Parathyroid adenoma (tissue), 2 donors: ENCODE measurements around the gene C14orf93.
"Not testable (repeated sequence)": the region's sequence is repeated elsewhere in the genome, so short reads cannot be mapped to it uniquely, and the experiment has no call there.

Experiments
- H2AFZ ChIP-seq: fragments of 300-600 bp; sonication (generic); one replicate; pipeline ENCODE4 v1.7.0; 2017; ENCODE audit warnings: antibody characterized with exemption, mild to moderate bottlenecking
- H3K27ac ChIP-seq: fragments of 300-600 bp; sonication (generic); one replicate; pipeline ENCODE4 v1.7.0; 2017
- H3K27me3 ChIP-seq: fragments of 300-600 bp; sonication (generic); one replicate; pipeline ENCODE4 v1.7.0; 2017; ENCODE audit warnings: low read length; ENCODE audit not compliant: control insufficient read depth, insufficient read depth
- H3K36me3 ChIP-seq: fragments of 300-600 bp; sonication (generic); one replicate; pipeline ENCODE4 v1.7.0; 2017; ENCODE audit warnings: low read length; ENCODE audit not compliant: control insufficient read depth, insufficient read depth
- H3K4me1 ChIP-seq: fragments of 300-600 bp; sonication (generic); one replicate; pipeline ENCODE4 v1.7.0; 2017; ENCODE audit warnings: control low read depth
- H3K4me2 ChIP-seq: fragments of 300-600 bp; sonication (generic); one replicate; pipeline ENCODE4 v1.7.0; 2017; ENCODE audit warnings: low read length
- H3K4me3 ChIP-seq: fragments of 300-600 bp; sonication (generic); one replicate; pipeline ENCODE4 v1.7.0; 2017; ENCODE audit warnings: low read depth, low read length
- H3K79me2 ChIP-seq: fragments of 300-600 bp; sonication (generic); one replicate; pipeline ENCODE4 v1.7.0; 2017; ENCODE audit warnings: control low read depth
- H3K9ac ChIP-seq: fragments of 300-600 bp; sonication (generic); one replicate; pipeline ENCODE4 v1.7.0; 2017; ENCODE audit warnings: mild to moderate bottlenecking
- H3K9me3 ChIP-seq: fragments of 300-600 bp; sonication (generic); one replicate; pipeline ENCODE4 v1.7.0; 2017; ENCODE audit warnings: low read length; ENCODE audit not compliant: control insufficient read depth
- TF ChIP-seq, protein P1 (sequence below): fragments of 300-600 bp; sonication (generic); IDR thresholded peaks from one replicate; pipeline ENCODE4 v1.7.0; 2017; ENCODE audit warnings: antibody characterized with exemption, mild to moderate bottlenecking
- donor health status: primary hyperparathyroidism.

The C14orf93 gene

DNA sequence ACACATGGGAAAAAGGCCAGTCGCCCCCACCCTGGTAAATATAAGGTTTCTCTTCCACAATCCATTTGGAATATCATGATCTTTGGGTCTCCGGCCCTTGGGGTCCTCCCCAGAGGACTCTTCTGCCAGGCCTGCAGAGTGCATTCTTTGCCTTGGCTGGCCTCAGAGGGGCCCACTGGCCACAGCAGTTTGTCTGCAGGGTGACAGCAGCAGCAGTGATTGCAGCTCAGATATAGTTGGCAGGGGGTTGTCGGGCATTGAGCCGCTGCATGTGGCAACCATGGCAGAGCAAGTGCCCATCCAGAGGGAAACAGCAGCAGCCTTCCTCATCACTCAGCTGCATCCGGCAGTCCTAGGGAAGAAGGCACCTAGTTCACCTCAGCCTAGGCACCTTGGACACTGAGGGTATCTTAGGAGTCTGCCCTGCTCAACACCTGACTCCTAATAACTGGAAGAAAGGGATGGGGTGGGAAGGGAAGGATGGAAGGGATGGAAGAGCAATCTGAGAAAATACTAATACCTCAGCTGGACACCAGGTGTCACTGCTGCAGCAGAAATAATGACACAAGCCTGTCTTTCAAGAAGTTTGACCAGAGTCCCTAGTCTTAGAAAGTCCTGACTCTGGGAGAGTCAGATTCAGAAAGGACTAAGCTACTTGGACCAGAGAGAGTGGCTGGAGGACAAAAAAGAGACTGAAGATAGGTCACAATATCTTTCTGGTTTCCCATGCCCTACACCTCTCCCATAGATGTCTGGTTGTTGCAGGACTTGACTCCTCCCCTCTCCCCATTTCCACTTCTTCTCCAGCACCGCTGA lies 36.5 kb downstream of the C14orf93 start:
- H3K79me2 ChIP-seq = no peaks in the 10 kb centered on the region
- no peak overlapping the region for H3K9ac ChIP-seq
- no peak overlapping the region for H2AFZ ChIP-seq
- peaks cover 7% of the 10 kb centered on the region for H3K4me1 ChIP-seq
- H3K4me2 ChIP-seq = no peak overlapping the region
- H3K4me3 ChIP-seq = no peak overlapping the region
- H3K9me3 ChIP-seq = no peaks in the 10 kb centered on the region
- H3K27ac ChIP-seq = no peak overlapping the region
- no peaks in the 10 kb centered on the region for H3K36me3 ChIP-seq
- TF ChIP-seq, protein P1, sequence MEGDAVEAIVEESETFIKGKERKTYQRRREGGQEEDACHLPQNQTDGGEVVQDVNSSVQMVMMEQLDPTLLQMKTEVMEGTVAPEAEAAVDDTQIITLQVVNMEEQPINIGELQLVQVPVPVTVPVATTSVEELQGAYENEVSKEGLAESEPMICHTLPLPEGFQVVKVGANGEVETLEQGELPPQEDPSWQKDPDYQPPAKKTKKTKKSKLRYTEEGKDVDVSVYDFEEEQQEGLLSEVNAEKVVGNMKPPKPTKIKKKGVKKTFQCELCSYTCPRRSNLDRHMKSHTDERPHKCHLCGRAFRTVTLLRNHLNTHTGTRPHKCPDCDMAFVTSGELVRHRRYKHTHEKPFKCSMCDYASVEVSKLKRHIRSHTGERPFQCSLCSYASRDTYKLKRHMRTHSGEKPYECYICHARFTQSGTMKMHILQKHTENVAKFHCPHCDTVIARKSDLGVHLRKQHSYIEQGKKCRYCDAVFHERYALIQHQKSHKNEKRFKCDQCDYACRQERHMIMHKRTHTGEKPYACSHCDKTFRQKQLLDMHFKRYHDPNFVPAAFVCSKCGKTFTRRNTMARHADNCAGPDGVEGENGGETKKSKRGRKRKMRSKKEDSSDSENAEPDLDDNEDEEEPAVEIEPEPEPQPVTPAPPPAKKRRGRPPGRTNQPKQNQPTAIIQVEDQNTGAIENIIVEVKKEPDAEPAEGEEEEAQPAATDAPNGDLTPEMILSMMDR = peak; percentile 77
- H3K27me3 ChIP-seq = no peaks in the 10 kb centered on the region

DNA sequence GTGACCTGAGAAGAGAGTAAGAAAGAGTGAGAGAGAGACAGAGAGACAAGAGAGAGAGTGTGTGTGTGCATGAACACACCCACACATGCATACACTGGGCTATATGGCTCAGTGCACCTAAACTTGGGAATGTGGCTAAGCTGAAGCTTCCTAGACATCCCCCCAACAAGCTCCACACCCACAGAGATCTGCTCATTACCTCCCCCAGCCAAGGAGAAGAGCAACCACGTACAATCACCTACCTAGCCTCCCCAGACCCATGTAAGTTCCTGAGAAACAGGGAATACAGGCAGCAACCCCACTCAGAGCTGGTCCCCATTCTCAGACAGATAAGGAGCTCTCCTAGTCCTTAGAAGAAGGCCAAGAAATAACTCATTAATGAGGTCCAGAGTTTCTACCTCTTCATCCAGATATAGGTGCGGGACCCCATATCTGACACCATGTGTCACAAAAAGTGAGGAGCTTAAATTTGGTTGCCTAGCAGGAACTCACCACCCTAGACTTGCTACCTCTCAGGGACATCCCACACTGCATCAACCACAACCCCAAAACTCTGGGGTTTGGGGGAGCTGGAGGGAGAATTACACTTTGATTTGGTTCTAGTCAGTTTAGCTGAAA lies 37.5 kb downstream of the C14orf93 start:
- H3K4me2 ChIP-seq = no peak overlapping the region
- H3K9ac ChIP-seq = no peak overlapping the region
- TF ChIP-seq, protein P1 = no peak
- H3K79me2 ChIP-seq = no peaks in the 10 kb centered on the region
- H3K4me3 ChIP-seq = no peak overlapping the region
- H3K9me3 ChIP-seq = no peaks in the 10 kb centered on the region
- peaks cover 7% of the 10 kb centered on the region for H3K4me1 ChIP-seq
- no peaks in the 10 kb centered on the region for H3K27me3 ChIP-seq
- no peak overlapping the region for H3K27ac ChIP-seq
- H2AFZ ChIP-seq = no peak overlapping the region
- no peaks in the 10 kb centered on the region for H3K36me3 ChIP-seq

DNA sequence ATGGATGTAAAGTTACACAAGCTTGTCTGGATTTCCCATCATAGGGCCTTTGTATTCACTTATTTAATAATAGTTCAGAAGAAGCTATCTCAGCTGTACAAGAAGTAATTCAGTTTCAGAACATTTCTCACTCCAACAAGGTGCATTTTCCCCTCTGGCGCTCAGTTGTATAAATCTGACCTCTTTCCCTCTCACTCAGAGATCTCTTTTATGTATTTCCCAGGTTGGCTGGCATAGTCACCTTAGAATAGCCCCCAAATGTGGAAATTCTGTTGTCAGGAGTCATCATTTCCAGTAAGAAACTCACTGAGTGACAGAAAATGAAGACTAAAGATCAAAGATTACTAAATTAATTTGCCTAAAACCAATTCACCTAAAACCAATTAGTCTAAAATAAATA lies 38.8 kb downstream of the C14orf93 start:
- no peaks in the 10 kb centered on the region for H3K36me3 ChIP-seq
- H3K27ac ChIP-seq = no peak overlapping the region
- no peaks in the 10 kb centered on the region for H3K27me3 ChIP-seq
- H3K4me1 ChIP-seq = peaks cover 6% of the 10 kb centered on the region
- no peaks in the 10 kb centered on the region for H3K9me3 ChIP-seq
- no peak overlapping the region for H3K4me3 ChIP-seq
- no peak overlapping the region for H2AFZ ChIP-seq
- no peaks in the 10 kb centered on the region for H3K79me2 ChIP-seq
- no peak overlapping the region for H3K4me2 ChIP-seq
- TF ChIP-seq, protein P1 = no peak
- H3K9ac ChIP-seq = no peak overlapping the region

DNA sequence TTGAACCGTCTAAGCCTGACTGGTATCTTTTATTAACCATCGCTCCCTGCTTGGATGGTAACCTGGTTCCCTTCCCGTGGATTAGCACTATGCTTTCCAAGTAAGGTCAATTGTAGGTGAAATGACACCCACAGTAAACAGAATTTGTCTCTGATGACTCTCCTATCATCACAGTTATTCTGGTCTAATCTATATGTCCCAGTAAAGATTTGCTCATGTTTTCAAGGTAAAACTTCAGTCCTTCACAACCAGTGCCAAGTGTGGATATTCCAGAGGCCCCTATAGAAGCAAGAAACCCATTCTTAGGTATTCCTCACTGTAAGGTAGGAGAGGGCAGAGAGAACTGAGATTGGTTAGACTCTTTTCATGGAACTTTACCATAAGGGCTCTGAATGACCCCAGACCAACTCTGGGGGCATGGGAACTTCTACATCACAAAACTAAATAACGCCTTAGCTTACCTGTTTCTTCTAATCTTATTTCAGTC lies 43.1 kb downstream of the C14orf93 start:
- Histone ChIP-seq H3K4me3 (no peak overlapping the region), H3K4me1 (peaks cover 6% of the 10 kb centered on the region), H3K79me2 (no peaks in the 10 kb centered on the region), H3K27ac (no peak overlapping the region), H2AFZ (peak overlapping the region; percentile 39), H3K36me3 (no peaks in the 10 kb centered on the region), H3K9ac (no peak overlapping the region), H3K27me3 (no peaks in the 10 kb centered on the region), H3K9me3 (no peaks in the 10 kb centered on the region), H3K4me2 (no peak overlapping the region)
- TF ChIP-seq, protein P1 = no peak

DNA sequence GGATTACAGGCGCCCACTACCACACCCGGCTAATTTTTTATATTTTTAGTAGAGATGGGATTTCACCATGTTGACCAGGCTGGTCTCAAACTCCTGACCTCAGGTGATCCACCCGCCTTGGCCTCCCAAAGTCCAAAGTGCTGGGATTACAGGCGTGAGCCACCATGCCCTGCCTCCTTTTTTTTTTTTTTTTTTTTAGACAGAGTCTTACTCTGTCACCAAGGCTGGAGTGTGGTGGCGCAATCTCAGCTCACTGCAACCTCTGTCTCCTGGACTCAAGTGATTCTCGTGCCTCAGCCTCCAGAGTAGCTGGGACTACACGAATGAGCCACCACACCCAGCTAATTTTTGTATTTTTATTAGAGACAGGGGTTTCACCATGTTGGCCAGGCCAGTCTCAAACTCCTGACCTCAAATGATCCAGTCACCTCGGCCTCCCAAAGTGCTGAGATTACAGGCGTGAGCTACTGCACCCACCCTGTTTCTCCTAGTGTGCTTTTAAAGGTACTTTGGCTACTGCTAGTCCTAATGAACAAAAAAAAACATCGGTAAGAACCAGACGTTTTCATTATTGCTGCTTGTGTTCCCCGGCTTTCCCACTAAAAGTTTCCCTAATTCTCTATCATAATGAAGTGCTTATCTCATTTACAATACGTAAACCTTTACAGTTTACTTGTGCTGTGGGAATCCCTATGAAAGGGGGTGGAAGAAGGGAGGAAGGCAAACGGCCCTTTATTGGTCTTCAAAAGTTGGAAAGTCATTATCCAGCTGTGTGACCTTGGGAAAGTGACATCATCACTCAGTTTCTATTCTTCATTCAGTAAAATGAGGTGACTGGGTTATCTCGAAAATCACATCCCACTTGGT lies 43.8 kb downstream of the C14orf93 start:
- H3K36me3 ChIP-seq, H3K79me2 ChIP-seq, H3K27me3 ChIP-seq, H3K4me1 ChIP-seq, H3K9me3 ChIP-seq, H3K9ac ChIP-seq, H3K4me3 ChIP-seq, H3K27ac ChIP-seq, H3K4me2 ChIP-seq: not testable (repeated sequence)
- peak overlapping the region; percentile 39 for H2AFZ ChIP-seq
